Memory B cell (primary cell): ENCODE data around the gene ELK4.

Experiments used
- ATAC-seq: fragments of 150-1000 bp; cut with Tn5 transposase; 2 replicates; pipeline ENCODE4 v1.10.0; 2021; ENCODE audit warnings: low read depth, mild to moderate bottlenecking, moderate library complexity
- DNase-seq, 2 donors: peaks; one replicate each; pipeline ENCODE4 v3.0.0; 2022; ENCODE audit warnings: low spot score in 2 of 2
- H3K27ac Mint-ChIP-seq: one replicate; pipeline ENCODE4 v1.8.0; 2022; ENCODE audit warnings: mild to moderate bottlenecking, moderate library complexity, mixed read lengths
- H3K27me3 Mint-ChIP-seq: one replicate; pipeline ENCODE4 v1.8.0; 2022; ENCODE audit warnings: mixed read lengths
- H3K36me3 Mint-ChIP-seq: one replicate; pipeline ENCODE4 v1.8.0; 2022; ENCODE audit warnings: mild to moderate bottlenecking, mixed read lengths
- H3K4me1 Mint-ChIP-seq: one replicate; pipeline ENCODE4 v1.8.0; 2022; ENCODE audit warnings: mixed read lengths
- H3K4me3 Mint-ChIP-seq: one replicate; pipeline ENCODE4 v1.8.0; 2022; ENCODE audit warnings: mild to moderate bottlenecking, moderate library complexity, mixed read lengths
- H3K9me3 Mint-ChIP-seq: one replicate; pipeline ENCODE4 v1.8.0; 2022; ENCODE audit warnings: mixed read lengths

The ELK4 gene

DNA sequence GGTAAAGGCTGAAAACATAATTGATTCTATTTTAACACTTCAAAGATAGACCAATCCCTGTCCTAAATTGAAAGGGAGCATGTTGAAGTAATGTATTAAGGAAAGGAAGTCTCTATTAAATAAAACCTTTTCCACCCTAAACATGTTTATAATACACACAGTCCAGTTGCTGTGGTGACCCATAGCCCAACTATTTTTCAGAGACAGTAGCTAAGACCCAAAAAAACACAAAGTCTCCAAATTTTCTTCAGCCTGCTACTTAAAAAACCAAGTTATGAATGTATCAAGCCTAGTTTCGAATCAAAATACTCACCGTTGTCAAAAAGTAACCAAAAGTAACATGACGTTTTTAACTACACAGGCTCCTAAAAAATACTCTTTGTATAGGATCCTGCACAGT, 1.6 kb downstream of the ELK4 start:
- no peak for ATAC-seq
- peaks cover 7% of the 10 kb centered on the region for H3K36me3 Mint-ChIP-seq
- no peaks in the 10 kb centered on the region for H3K9me3 Mint-ChIP-seq
- H3K27me3 Mint-ChIP-seq, result no peaks in the 10 kb centered on the region
- peaks cover 21% of the 10 kb centered on the region for H3K4me1 Mint-ChIP-seq
- H3K4me3 Mint-ChIP-seq, result peak overlapping the region; percentile 94
- peak overlapping the region; percentile 91 for H3K27ac Mint-ChIP-seq
- DNase-seq, result no peak

- Mint-ChIP-seq H3K27ac (peak overlapping the region; percentile 91), H3K4me1 (peaks cover 25% of the 10 kb centered on the region), H3K36me3 (peaks cover 7% of the 10 kb centered on the region), H3K27me3 (no peaks in the 10 kb centered on the region), H3K9me3 (no peaks in the 10 kb centered on the region), H3K4me3 (peak overlapping the region; percentile 94)
- no peak for ATAC-seq
- DNase-seq, result no peak
Observed at GRCh38 chr1:205629751-205630150, 2.1 kb downstream of the ELK4 start.

DNA sequence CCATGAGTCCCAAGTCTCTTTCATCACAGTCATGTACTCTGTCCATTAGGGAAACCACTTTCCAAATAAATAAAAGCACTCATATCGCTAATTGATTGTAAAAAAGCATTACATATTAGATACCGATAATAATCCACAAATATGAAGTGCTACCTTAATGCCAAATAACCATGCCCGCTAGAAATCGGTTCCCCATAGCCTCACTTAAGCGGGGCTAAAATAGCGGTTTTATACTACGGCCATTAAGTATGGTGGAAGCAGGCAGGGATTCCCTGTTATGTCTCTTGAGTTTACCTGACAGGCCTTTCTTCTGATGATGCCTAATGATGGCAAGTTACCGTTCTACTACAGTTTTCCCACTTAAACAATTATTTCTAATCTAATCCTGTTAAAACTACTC, 3.9 kb downstream of the ELK4 start:
- peaks cover 27% of the 10 kb centered on the region for H3K4me1 Mint-ChIP-seq
- ATAC-seq, result no peak
- no peaks in the 10 kb centered on the region for H3K9me3 Mint-ChIP-seq
- peak overlapping the region; percentile 71 for H3K4me3 Mint-ChIP-seq
- peak overlapping the region; percentile 76 for H3K27ac Mint-ChIP-seq
- peaks cover 7% of the 10 kb centered on the region for H3K36me3 Mint-ChIP-seq
- DNase-seq, result no peak
- H3K27me3 Mint-ChIP-seq, result no peaks in the 10 kb centered on the region

DNA sequence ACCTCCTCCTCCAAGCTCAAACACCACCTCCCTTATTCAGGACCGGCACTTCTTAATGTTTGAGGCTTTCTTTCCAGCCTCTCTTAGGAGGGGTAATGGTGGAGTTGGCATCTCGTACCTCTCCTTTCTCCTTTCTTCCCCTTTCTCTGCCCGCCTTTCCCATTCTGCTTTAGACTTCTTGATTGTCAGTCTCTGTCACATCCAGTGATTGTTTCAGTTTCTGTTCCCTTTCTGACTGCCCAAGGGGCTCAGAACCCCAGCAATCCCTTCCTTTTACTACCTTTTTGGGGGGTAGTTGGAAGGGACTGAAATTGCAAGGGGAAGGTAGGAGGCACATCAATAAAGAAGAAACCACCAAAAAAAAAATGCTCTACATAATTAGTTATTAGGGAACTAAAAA, 5.6 kb downstream of the ELK4 start:
- peak; percentile 36 for ATAC-seq
- peak overlapping the region; percentile 90 for H3K27ac Mint-ChIP-seq
- no peaks in the 10 kb centered on the region for H3K27me3 Mint-ChIP-seq
- H3K9me3 Mint-ChIP-seq, result no peaks in the 10 kb centered on the region
- H3K4me3 Mint-ChIP-seq, result peak overlapping the region; percentile 41
- peaks cover 27% of the 10 kb centered on the region for H3K4me1 Mint-ChIP-seq
- H3K36me3 Mint-ChIP-seq, result peaks cover 7% of the 10 kb centered on the region
- peak in 1 of 2 donors; percentile 24 for DNase-seq

DNA sequence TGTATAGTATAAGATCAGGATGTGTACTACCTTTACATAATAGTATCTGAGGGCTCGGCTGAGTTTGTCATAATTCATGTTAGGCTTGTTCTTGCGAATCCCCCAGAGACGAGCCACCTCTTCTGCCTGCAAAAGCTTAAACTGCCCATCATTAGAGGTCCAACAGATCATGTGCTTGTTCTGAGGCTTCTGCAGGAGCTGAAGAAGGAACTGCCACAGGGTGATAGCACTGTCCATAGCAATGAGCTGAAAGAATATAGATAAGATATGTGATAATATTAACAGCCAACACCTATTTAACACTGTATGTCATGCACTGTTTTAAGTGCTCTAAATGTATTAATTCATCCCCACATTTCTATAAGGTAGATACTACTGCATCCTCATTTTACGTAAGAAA, 8.2 kb downstream of the ELK4 start:
- Mint-ChIP-seq H3K9me3 (no peaks in the 10 kb centered on the region), H3K27ac (peak overlapping the region; percentile 55), H3K27me3 (no peaks in the 10 kb centered on the region), H3K4me3 (no peak overlapping the region), H3K36me3 (peaks cover 15% of the 10 kb centered on the region), H3K4me1 (peaks cover 26% of the 10 kb centered on the region)
- DNase-seq (no peak), ATAC-seq (no peak)

- no peak overlapping the region for H3K4me3 Mint-ChIP-seq
- DNase-seq (no peak), ATAC-seq (no peak)
- peaks cover 14% of the 10 kb centered on the region for H3K36me3 Mint-ChIP-seq
- H3K9me3 Mint-ChIP-seq, result no peaks in the 10 kb centered on the region
- peaks cover 11% of the 10 kb centered on the region for H3K4me1 Mint-ChIP-seq
- no peaks in the 10 kb centered on the region for H3K27me3 Mint-ChIP-seq
- no peak overlapping the region for H3K27ac Mint-ChIP-seq
Observed at GRCh38 chr1:205620269-205620668, 11.5 kb downstream of the ELK4 start.

DNA sequence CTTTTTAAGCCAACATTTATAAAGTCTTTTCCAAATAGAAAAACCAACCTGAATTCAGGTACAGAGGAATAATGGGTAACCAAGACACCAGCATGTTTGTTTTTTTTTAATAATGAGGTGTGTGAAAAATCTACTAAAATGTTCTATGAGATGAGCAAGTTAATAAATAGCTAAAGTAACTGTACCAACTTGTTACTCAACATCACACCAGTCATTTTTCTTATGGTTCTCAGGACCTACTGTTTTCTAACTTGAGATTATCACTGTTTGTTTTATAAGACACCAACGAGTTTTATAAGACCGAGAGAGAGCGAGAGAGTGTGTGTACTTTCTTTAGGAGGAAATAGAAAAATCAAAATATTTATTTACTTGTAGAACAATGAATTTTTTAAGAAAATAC, 12.4 kb downstream of the ELK4 start:
- no peak for DNase-seq
- Mint-ChIP-seq H3K4me3 (no peak overlapping the region), H3K9me3 (no peaks in the 10 kb centered on the region), H3K4me1 (peaks cover 7% of the 10 kb centered on the region), H3K27ac (peak overlapping the region; percentile 25), H3K36me3 (peaks cover 14% of the 10 kb centered on the region), H3K27me3 (no peaks in the 10 kb centered on the region)
- ATAC-seq, result no peak

GRCh38 chr1:205616563-205617293, 15.1 kb downstream of the ELK4 start:
- ATAC-seq (no peak), DNase-seq (no peak)
- no peak overlapping the region for H3K27ac Mint-ChIP-seq
- no peaks in the 10 kb centered on the region for H3K9me3 Mint-ChIP-seq
- peaks cover 18% of the 10 kb centered on the region for H3K36me3 Mint-ChIP-seq
- no peaks in the 10 kb centered on the region for H3K27me3 Mint-ChIP-seq
- peaks cover 5% of the 10 kb centered on the region for H3K4me1 Mint-ChIP-seq
- H3K4me3 Mint-ChIP-seq, result no peak overlapping the region

GRCh38 chr1:205615789-205616188, 16.0 kb downstream of the ELK4 start:
- DNase-seq (no peak), ATAC-seq (no peak)
- Mint-ChIP-seq H3K4me3 (no peak overlapping the region), H3K4me1 (peaks cover 12% of the 10 kb centered on the region), H3K36me3 (peaks cover 22% of the 10 kb centered on the region), H3K27me3 (no peaks in the 10 kb centered on the region), H3K27ac (no peak overlapping the region), H3K9me3 (no peaks in the 10 kb centered on the region)

DNA sequence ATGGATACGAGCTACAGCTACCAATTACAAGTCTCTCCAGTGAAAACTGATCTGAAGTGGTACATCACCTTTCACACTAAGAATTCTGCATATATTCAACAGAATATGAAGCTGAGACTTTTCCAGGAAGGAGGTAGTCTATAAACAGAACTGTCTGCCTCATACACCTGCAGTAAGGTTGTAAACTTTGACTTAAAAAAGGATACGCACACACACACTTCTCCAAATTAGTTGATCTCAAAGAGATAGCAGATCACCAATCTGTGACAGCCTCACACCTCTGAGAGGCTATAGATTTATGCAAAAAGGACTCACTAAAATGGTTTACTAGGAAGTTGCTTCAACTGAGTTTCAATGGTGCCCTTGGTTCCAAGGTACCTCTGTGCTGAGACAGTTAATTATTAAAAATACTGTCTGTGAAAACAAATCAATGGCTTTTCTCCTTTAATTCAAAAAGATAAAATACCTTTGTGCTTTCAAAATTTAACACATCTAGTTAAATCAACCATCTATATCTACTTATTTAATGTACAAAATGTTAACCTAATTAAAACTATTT, 17.9 kb downstream of the ELK4 start:
- ATAC-seq (peak; percentile 21), DNase-seq (no peak)
- H3K27ac Mint-ChIP-seq, result no peak overlapping the region
- peaks cover 15% of the 10 kb centered on the region for H3K36me3 Mint-ChIP-seq
- H3K4me3 Mint-ChIP-seq, result no peak overlapping the region
- no peaks in the 10 kb centered on the region for H3K27me3 Mint-ChIP-seq
- H3K4me1 Mint-ChIP-seq, result peaks cover 7% of the 10 kb centered on the region
- no peaks in the 10 kb centered on the region for H3K9me3 Mint-ChIP-seq

DNA sequence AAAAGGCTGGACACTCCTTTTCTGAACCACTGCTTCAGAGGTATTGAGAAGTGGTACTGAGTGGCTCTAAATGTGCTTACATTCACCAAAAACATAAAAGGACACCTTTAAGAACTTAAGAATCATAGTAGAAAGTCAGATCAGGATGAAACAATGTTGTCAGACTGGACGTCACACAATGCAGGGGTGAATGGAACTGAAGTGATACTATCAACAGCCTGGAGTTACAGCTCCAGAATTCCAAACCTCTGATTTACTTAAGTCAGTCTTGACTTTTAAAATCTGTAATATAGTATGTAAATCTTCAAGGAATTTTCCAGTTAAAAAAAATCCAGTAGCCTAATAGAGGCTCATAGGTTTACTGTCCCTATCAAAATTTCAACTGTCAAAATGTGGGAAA, 19.3 kb downstream of the ELK4 start:
- H3K4me1 Mint-ChIP-seq, result peaks cover 7% of the 10 kb centered on the region
- no peaks in the 10 kb centered on the region for H3K27me3 Mint-ChIP-seq
- H3K9me3 Mint-ChIP-seq, result no peaks in the 10 kb centered on the region
- ATAC-seq (no peak), DNase-seq (no peak)
- no peak overlapping the region for H3K27ac Mint-ChIP-seq
- peaks cover 16% of the 10 kb centered on the region for H3K36me3 Mint-ChIP-seq
- H3K4me3 Mint-ChIP-seq, result no peak overlapping the region

DNA sequence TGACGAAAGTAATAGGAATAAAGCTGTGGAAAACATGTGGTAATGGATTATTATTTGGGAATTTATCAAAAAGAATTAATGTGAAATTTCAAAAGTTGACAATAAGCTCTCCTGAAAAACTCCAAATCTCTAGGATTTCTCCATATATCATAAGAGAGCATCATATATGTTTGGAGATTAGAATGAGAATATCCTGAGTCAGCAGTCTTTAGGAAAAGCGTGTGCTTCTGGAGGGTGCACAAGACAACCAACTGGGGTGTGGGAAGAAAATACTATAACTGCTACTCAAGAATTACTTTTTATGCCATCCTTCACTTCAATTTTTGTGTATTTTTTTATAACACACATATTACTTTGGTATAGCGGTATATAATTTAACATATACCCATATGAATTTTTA, 19.7 kb downstream of the ELK4 start:
- H3K27ac Mint-ChIP-seq, result no peak overlapping the region
- no peaks in the 10 kb centered on the region for H3K9me3 Mint-ChIP-seq
- DNase-seq, result no peak
- H3K36me3 Mint-ChIP-seq, result peaks cover 17% of the 10 kb centered on the region
- no peaks in the 10 kb centered on the region for H3K27me3 Mint-ChIP-seq
- H3K4me1 Mint-ChIP-seq, result peaks cover 7% of the 10 kb centered on the region
- no peak for ATAC-seq
- H3K4me3 Mint-ChIP-seq, result no peak overlapping the region

DNA sequence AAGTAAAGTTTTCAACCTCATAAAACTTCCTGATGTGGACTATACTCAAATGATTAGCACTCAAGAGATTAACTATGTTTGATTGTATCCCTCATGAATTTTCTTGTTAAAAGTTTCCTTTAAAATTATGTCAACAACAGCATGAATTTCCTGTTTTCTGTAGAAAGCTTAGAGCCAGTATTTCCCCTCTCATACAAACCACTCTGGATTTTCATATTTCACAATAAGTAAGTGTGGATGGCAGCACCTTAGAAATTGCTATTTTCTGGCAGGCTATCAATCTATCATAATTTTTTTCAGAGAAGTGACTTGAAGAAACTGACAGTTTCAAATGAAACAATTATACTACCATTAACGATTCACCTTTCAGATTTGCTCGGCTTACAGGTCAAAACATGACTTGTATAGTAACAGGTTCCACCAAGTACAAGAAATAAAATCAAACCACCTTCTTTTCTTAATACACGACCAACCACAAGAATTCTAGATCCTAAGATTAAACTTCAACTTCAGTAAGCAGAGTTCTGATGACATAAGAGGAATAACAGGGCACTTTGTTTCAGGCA, 20.8 kb downstream of the ELK4 start:
- DNase-seq (no peak), ATAC-seq (no peak)
- Mint-ChIP-seq H3K4me3 (no peak overlapping the region), H3K36me3 (peaks cover 18% of the 10 kb centered on the region), H3K27me3 (no peaks in the 10 kb centered on the region), H3K4me1 (peaks cover 7% of the 10 kb centered on the region), H3K9me3 (no peaks in the 10 kb centered on the region), H3K27ac (peak overlapping the region; percentile 28)

DNA sequence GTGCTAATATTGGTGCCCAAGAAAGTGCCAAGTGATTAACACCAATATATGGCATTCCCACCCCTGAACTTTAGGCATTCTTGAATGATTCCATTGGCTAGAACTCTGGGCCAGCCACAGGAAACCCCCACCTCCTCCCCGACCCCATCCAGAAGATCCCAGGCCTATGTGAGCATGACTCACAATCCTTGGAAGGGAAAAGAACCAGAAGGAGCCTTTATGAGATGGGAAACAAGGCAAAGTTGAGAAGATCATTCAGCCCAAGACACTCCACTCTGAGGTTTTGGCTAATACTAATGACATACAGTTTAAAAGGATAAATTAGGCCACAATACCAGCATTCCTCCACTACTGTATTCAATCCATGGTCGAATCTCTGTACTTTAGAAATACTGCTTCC, 21.8 kb downstream of the ELK4 start:
- DNase-seq, result no peak
- H3K4me3 Mint-ChIP-seq, result no peak overlapping the region
- H3K27ac Mint-ChIP-seq, result no peak overlapping the region
- H3K27me3 Mint-ChIP-seq, result no peaks in the 10 kb centered on the region
- ATAC-seq, result no peak
- H3K9me3 Mint-ChIP-seq, result no peaks in the 10 kb centered on the region
- H3K4me1 Mint-ChIP-seq, result peaks cover 10% of the 10 kb centered on the region
- H3K36me3 Mint-ChIP-seq, result peaks cover 17% of the 10 kb centered on the region
